CD4-positive, CD25-positive, alpha-beta regulatory T cell (primary cell): Measurements from ENCODE around the gene SCAF1. TPM values are rescaled to one million over a fixed set of nuclear protein-coding genes. Genes with fewer than 3 reads are reported as not detected.

Source experiments
- ATAC-seq, 2 donors: fragments of 150-1000 bp; cut with Tn5 transposase; one replicate each; pipeline ENCODE4 v1.10.0; 2021; ENCODE audit warnings: low read depth in 2 of 2, moderate number of reproducible peaks in 2 of 2, moderate library complexity in 1 of 2
- DNase-seq, 3 donors: peaks; one replicate each; pipeline versions ENCODE4 v3.0.0 to v3.0.0-alpha.2; 2012 to 2022; ENCODE audit warnings: mixed read lengths in 1 of 3
- H3K27ac ChIP-seq: one replicate; pipeline ENCODE4 v1.7.0; 2013; ENCODE audit warnings: mild to moderate bottlenecking, low read length; ENCODE audit not compliant: insufficient read depth, poor library complexity, severe bottlenecking
- H3K27me3 ChIP-seq: one replicate; pipeline ENCODE4 v1.7.0; 2013; ENCODE audit warnings: low read length; ENCODE audit not compliant: control insufficient read depth, insufficient read depth
- H3K36me3 ChIP-seq: one replicate; pipeline ENCODE4 v1.7.0; 2013; ENCODE audit warnings: mild to moderate bottlenecking, low read length, moderate library complexity; ENCODE audit not compliant: control insufficient read depth, insufficient read depth
- H3K4me1 ChIP-seq: 2 replicates; pipeline ENCODE4 v1.7.0; 2013; ENCODE audit warnings: mild to moderate bottlenecking, low read length; ENCODE audit not compliant: insufficient read depth, control insufficient read depth, poor library complexity, severe bottlenecking
- H3K4me3 ChIP-seq: one replicate; pipeline ENCODE4 v1.7.0; 2013; ENCODE audit warnings: low read depth, mild to moderate bottlenecking, low read length, moderate library complexity
- H3K9me3 ChIP-seq, 2 experiments: 1 replicate in 1 of 2; 2 replicates in 1 of 2; pipeline ENCODE4 v1.7.0; 2013; ENCODE audit warnings: low read length in 2 of 2, mild to moderate bottlenecking in 1 of 2, moderate library complexity in 1 of 2; ENCODE audit not compliant: control insufficient read depth in 2 of 2
- H3K27ac Mint-ChIP-seq, 3 donors: one replicate each; pipeline ENCODE4 v1.8.0; 2020 to 2022; ENCODE audit warnings: mild to moderate bottlenecking in 3 of 3, mixed read lengths in 3 of 3, moderate library complexity in 2 of 3
- H3K27me3 Mint-ChIP-seq: one replicate; pipeline ENCODE4 v1.8.0; 2022; ENCODE audit warnings: mild to moderate bottlenecking, mixed read lengths
- H3K36me3 Mint-ChIP-seq: one replicate; pipeline ENCODE4 v1.8.0; 2020; ENCODE audit warnings: mixed read lengths
- H3K4me1 Mint-ChIP-seq, 4 donors: one replicate each; pipeline ENCODE4 v1.8.0; 2020 to 2022; ENCODE audit warnings: mixed read lengths in 4 of 4, mild to moderate bottlenecking in 1 of 4
- H3K4me3 Mint-ChIP-seq, 4 donors: one replicate each; pipeline ENCODE4 v1.8.0; 2020 to 2022; ENCODE audit warnings: mild to moderate bottlenecking in 4 of 4, mixed read lengths in 4 of 4, moderate library complexity in 3 of 4
- H3K9me3 Mint-ChIP-seq, 7 donors: one replicate each; pipeline ENCODE4 v1.8.0; 2020 to 2022; ENCODE audit warnings: mixed read lengths in 7 of 7, mild to moderate bottlenecking in 3 of 7, moderate library complexity in 2 of 7
- polyA plus RNA-seq, 4 donors: library from polyadenylated mRNA; unstranded; fragments of 300-500 nt; fragmentation: Illumina TruSeq; gene quantifications; one replicate each; pipeline ENCODE4 v1.2.3, GENCODE V29; 2021
- total RNA-seq: library from RNA; stranded (reverse); gene quantifications from one replicate; pipeline ENCODE4 v1.2.3, GENCODE V29; 2022

Gene SCAF1
- total and polyA plus RNA-seq, 5 donors from 2014 or later: 0.53 to 47.4 (median 0.81) TPM; not detected in 1

GRCh38 chr19:49687566-49688316, 45.7 kb downstream of the SCAF1 start:
- Histone ChIP-seq H3K4me3 (no peak overlapping the region), H3K36me3 (peaks cover 24% of the 10 kb centered on the region), H3K4me1 (peaks cover 19% of the 10 kb centered on the region), H3K27me3 (peaks cover 3% of the 10 kb centered on the region), H3K9me3 (no peaks in the 10 kb centered on the region), H3K27ac (no peak overlapping the region)
- H3K4me1 Mint-ChIP-seq: peaks cover 6 to 26% (median 12%) of the 10 kb centered on the region in 4 donors
- H3K4me3 Mint-ChIP-seq: peak overlapping the region in 1 of 4 donors; percentile 35
- ATAC-seq (no peak), DNase-seq (no peak)
- no peaks in the 10 kb centered on the region for H3K9me3 Mint-ChIP-seq
- peaks cover 16% of the 10 kb centered on the region for H3K27me3 Mint-ChIP-seq
- H3K27ac Mint-ChIP-seq: no peak overlapping the region
- peaks cover 9% of the 10 kb centered on the region for H3K36me3 Mint-ChIP-seq

- Mint-ChIP-seq H3K27ac (peak overlapping the region in 1 of 3 donors; percentile 45), H3K36me3 (peaks cover 9% of the 10 kb centered on the region), H3K9me3 (no peaks in the 10 kb centered on the region), H3K4me1 (peaks cover 6 to 26% (median 12%) of the 10 kb centered on the region in 4 donors), H3K27me3 (peaks cover 22% of the 10 kb centered on the region), H3K4me3 (peak overlapping the region in 1 of 4 donors; percentile 61)
- Histone ChIP-seq H3K36me3 (peaks cover 21% of the 10 kb centered on the region), H3K4me3 (no peak overlapping the region), H3K4me1 (peaks cover 19% of the 10 kb centered on the region), H3K27ac (no peak overlapping the region), H3K27me3 (peaks cover 3% of the 10 kb centered on the region), H3K9me3 (no peaks in the 10 kb centered on the region)
- DNase-seq (no peak), ATAC-seq (no peak)
These were observed 46.6 kb downstream of the SCAF1 start for GRCh38 chr19:49688531-49689132.

GRCh38 chr19:49689133-49690078, 47.4 kb downstream of the SCAF1 start, which contains the start of gene ADM5:
Gene ADM5, plus strand, starts transcription at chr19:49689594. Its CDS starts 244 bp downstream, at chr19:49689838.
- peak in 1 of 2 donors; percentile 26 for ATAC-seq
- Histone ChIP-seq H3K36me3 (peaks cover 15% of the 10 kb centered on the region), H3K27me3 (peaks cover 3% of the 10 kb centered on the region), H3K27ac (no peak within 1 kb of the TSS), H3K9me3 (no peaks in the 10 kb centered on the region), H3K4me3 (peak within 1 kb of the TSS; percentile 55), H3K4me1 (peaks cover 19% of the 10 kb centered on the region)
- Mint-ChIP-seq H3K27me3 (peaks cover 22% of the 10 kb centered on the region), H3K36me3 (peaks cover 9% of the 10 kb centered on the region), H3K9me3 (no peaks in the 10 kb centered on the region), H3K4me3 (peak within 1 kb of the TSS; percentile 71 to 98 (median 91)), H3K4me1 (peaks cover 6 to 26% (median 12%) of the 10 kb centered on the region in 4 donors), H3K27ac (peak within 1 kb of the TSS; percentile 49 to 86 (median 71))
- no peak for DNase-seq

- Histone ChIP-seq H3K9me3 (no peaks in the 10 kb centered on the region), H3K27me3 (peaks cover 3% of the 10 kb centered on the region), H3K4me3 (peak overlapping the region; percentile 55), H3K4me1 (peaks cover 19% of the 10 kb centered on the region), H3K36me3 (peaks cover 13% of the 10 kb centered on the region), H3K27ac (no peak overlapping the region)
- peak overlapping the region; percentile 49 to 86 (median 71) for H3K27ac Mint-ChIP-seq
- H3K27me3 Mint-ChIP-seq: peaks cover 22% of the 10 kb centered on the region
- ATAC-seq: peak in 1 of 2 donors; percentile 4
- peak overlapping the region; percentile 71 to 98 (median 91) for H3K4me3 Mint-ChIP-seq
- peaks cover 6 to 26% (median 12%) of the 10 kb centered on the region in 4 donors for H3K4me1 Mint-ChIP-seq
- no peaks in the 10 kb centered on the region for H3K9me3 Mint-ChIP-seq
- peaks cover 9% of the 10 kb centered on the region for H3K36me3 Mint-ChIP-seq
- no peak for DNase-seq
These were observed 48.2 kb downstream of the SCAF1 start for GRCh38 chr19:49690079-49690655.

GRCh38 chr19:49690656-49691242, 48.7 kb downstream of the SCAF1 start, which contains the start of gene CPT1C:
Gene CPT1C, plus strand, starts transcription at chr19:49691116. Its CDS starts 1,137 bp downstream, at chr19:49692253.
- Mint-ChIP-seq H3K4me3 (peak within 1 kb of the TSS; percentile 71 to 98 (median 91)), H3K9me3 (no peaks in the 10 kb centered on the region), H3K4me1 (peaks cover 6 to 26% (median 12%) of the 10 kb centered on the region in 4 donors), H3K27ac (peak within 1 kb of the TSS; percentile 49 to 86 (median 81)), H3K36me3 (peaks cover 5% of the 10 kb centered on the region), H3K27me3 (peaks cover 22% of the 10 kb centered on the region)
- Histone ChIP-seq H3K27me3 (peaks cover 3% of the 10 kb centered on the region), H3K27ac (no peak within 1 kb of the TSS), H3K9me3 (no peaks in the 10 kb centered on the region), H3K4me1 (peaks cover 19% of the 10 kb centered on the region), H3K36me3 (peaks cover 8% of the 10 kb centered on the region), H3K4me3 (peak within 1 kb of the TSS; percentile 55)
- DNase-seq (peak; percentile 37 to 63 (median 55)), ATAC-seq (peak; percentile 34 to 40)

- H3K27me3 ChIP-seq: peaks cover 3% of the 10 kb centered on the region
- H3K36me3 Mint-ChIP-seq: peaks cover 4% of the 10 kb centered on the region
- peaks cover 3% of the 10 kb centered on the region for H3K36me3 ChIP-seq
- peaks cover 22% of the 10 kb centered on the region for H3K27me3 Mint-ChIP-seq
- peak overlapping the region in 2 of 3 donors; percentile 49 to 81 for H3K27ac Mint-ChIP-seq
- H3K4me1 Mint-ChIP-seq: peaks cover 6 to 26% (median 12%) of the 10 kb centered on the region in 4 donors
- peak overlapping the region; percentile 71 to 98 (median 91) for H3K4me3 Mint-ChIP-seq
- no peaks in the 10 kb centered on the region for H3K9me3 ChIP-seq
- no peak overlapping the region for H3K27ac ChIP-seq
- no peak overlapping the region for H3K4me3 ChIP-seq
- no peaks in the 10 kb centered on the region for H3K9me3 Mint-ChIP-seq
- H3K4me1 ChIP-seq: peaks cover 19% of the 10 kb centered on the region
- no peak for DNase-seq
- peak in 1 of 2 donors; percentile 30 for ATAC-seq
These were observed 49.5 kb downstream of the SCAF1 start for GRCh38 chr19:49691243-49692146.
